Aorta (tissue), 5 donors: ENCODE measurements around the gene TTLL8. TPM values are rescaled to one million over a fixed set of nuclear protein-coding genes. Genes with fewer than 3 reads are reported as not detected.

Source experiments
- ATAC-seq: fragments of 200-7000 bp; cut with Tn5 transposase; one replicate; pipeline ENCODE4 v1.9.1; 2022; ENCODE audit warnings: moderate library complexity; ENCODE audit not compliant: low FRiP score
- DNase-seq, 2 donors: peaks; one replicate each; pipeline ENCODE4 v3.0.0-alpha.2; 2020
- H3K27ac ChIP-seq, 2 donors: one replicate each; pipeline ENCODE4 v1.5.1; 2013; ENCODE audit warnings: low read length in 2 of 2, mild to moderate bottlenecking in 2 of 2, moderate library complexity in 2 of 2, control low read depth in 1 of 2, inconsistent platforms in 1 of 2, low read depth in 1 of 2
- H3K27me3 ChIP-seq, 2 donors: one replicate each; pipeline ENCODE4 v1.6.1; 2013; ENCODE audit warnings: control low read depth in 1 of 2, low read length in 1 of 2, mild to moderate bottlenecking in 1 of 2, moderate library complexity in 1 of 2; ENCODE audit not compliant: insufficient read depth in 2 of 2, control insufficient read depth in 1 of 2
- H3K36me3 ChIP-seq, 2 donors: one replicate each; pipeline ENCODE4 v1.6.1; 2013; ENCODE audit warnings: control low read depth in 1 of 2, low read length in 1 of 2, mild to moderate bottlenecking in 1 of 2; ENCODE audit not compliant: insufficient read depth in 2 of 2, control insufficient read depth in 1 of 2
- H3K4me1 ChIP-seq, 2 donors: one replicate each; pipeline ENCODE4 v1.6.1; 2013; ENCODE audit warnings: low read length in 2 of 2, control low read depth in 1 of 2, mild to moderate bottlenecking in 1 of 2, moderate library complexity in 1 of 2; ENCODE audit not compliant: insufficient read depth in 2 of 2, control insufficient read depth in 1 of 2
- H3K4me3 ChIP-seq, 2 donors: one replicate each; pipeline ENCODE4 v1.5.1; 2013; ENCODE audit warnings: low read length in 2 of 2, control low read depth in 1 of 2, mild to moderate bottlenecking in 1 of 2
- H3K9me3 ChIP-seq: one replicate; pipeline ENCODE4 v1.6.1; 2013; ENCODE audit warnings: mild to moderate bottlenecking, low read length; ENCODE audit not compliant: control insufficient read depth
- WGBS, 2 donors: extraction: QIAGEN DNeasy Blood & Tissue Kit; methylation state at CpG; one replicate each; pipeline ENCODE4 v1.1.7; 2013; 5-methylcytosine and 5-hydroxymethylcytosine counted together
- intact Hi-C, 2 donors: fragments of 100-400 bp; cut with DNase I; formaldehyde crosslinking; loops; one replicate each; pipeline versions ENCODE4 v1.14.2 to v1.15.0; 2022
- polyA plus RNA-seq, 2 donors: library from polyadenylated mRNA; stranded (reverse); fragments of 200-250 nt; gene quantifications; one replicate each; pipeline ENCODE4 v1.2.3, GENCODE V29; 2013
- total RNA-seq, 2 donors: library from RNA; stranded (reverse); fragmentation: NEBNext Ultra II Directional; extraction: Animal tissue kit (Norgen Biotek cat#: 25700); gene quantifications; one replicate each; pipeline ENCODE4 v1.2.1, GENCODE V29; 2021
- donor health status: healthy with polysubstance abuse.
- donor health status: Bipolar disorder and iron deficiency.
- donor health status: DM: no; HTN: no; CAD: no.
- donor health status: DM: no; HTN: no; CAD: no.
- donor health status: DM: yes; HTN: yes; CAD: no.

The TTLL8 gene
- total and polyA plus RNA-seq, 4 donors: not detected

GRCh38 chr22:50061141-50061823, 3.2 kb upstream of the TTLL8 start:
- Histone ChIP-seq H3K27me3 (no peaks in the 10 kb centered on the region), H3K9me3 (no peaks in the 10 kb centered on the region), H3K36me3 (no peaks in the 10 kb centered on the region), H3K4me3 (no peak overlapping the region), H3K27ac (no peak overlapping the region), H3K4me1 (no peaks in the 10 kb centered on the region)
- intact Hi-C loops: no loop called here
- DNase-seq (no peak), ATAC-seq (no peak)
- 91 to 93% methylated on average over 27 of the region's 27 CpGs for WGBS, 2 donors

DNA sequence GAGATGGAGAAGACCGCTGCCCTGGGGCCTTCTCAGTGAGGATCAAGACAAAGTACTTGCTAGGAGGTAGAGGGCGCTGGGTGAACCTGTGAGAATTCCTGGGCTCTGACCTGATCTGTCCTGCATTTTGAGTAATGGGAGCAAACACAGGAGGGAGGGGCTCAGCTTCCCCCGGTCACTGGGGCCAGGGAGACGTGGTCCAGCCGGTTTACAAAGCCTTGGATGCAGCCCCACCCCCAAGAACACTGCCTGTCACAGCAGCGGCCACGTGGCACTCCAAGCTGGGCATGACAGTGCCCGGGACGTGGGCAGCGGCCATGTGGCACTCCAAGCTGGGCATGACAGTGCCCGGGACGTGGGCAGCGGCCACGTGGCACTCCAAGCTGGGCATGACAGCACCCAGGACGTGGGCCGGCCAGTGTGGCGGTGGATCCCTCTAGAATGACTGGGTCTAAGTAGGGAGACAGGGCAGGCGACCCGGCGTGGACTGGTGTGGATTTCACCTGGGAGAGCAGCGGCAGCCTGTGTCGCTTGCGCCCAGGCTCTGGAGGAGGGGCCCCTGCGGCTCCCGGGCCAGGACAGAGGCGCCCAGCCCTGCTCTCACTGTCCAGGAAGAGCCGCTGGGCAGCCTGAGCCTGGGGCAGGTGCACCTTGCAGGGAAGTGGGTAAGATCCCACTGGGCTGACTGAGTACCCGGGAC, 2.5 kb upstream of the TTLL8 start:
- Histone ChIP-seq H3K9me3 (no peaks in the 10 kb centered on the region), H3K4me3 (no peak overlapping the region), H3K27ac (no peak overlapping the region), H3K36me3 (no peaks in the 10 kb centered on the region), H3K4me1 (no peaks in the 10 kb centered on the region), H3K27me3 (no peaks in the 10 kb centered on the region)
- 90 to 92% methylated on average over 28 of the region's 28 CpGs for WGBS, 2 donors
- DNase-seq (no peak), ATAC-seq (no peak)
- intact Hi-C loops: no loop called here

- intact Hi-C loops: no loop called here
- ATAC-seq (no peak), DNase-seq (no peak)
- Histone ChIP-seq H3K36me3 (no peaks in the 10 kb centered on the region), H3K9me3 (no peaks in the 10 kb centered on the region), H3K27ac (no peak overlapping the region), H3K4me1 (no peaks in the 10 kb centered on the region), H3K4me3 (no peak overlapping the region), H3K27me3 (no peaks in the 10 kb centered on the region)
- WGBS, 2 donors: 92 to 95% methylated on average over 7 of the region's 7 CpGs
These were observed 1.8 kb upstream of the TTLL8 start for GRCh38 chr22:50059881-50060262.

GRCh38 chr22:50058906-50059880, 1.1 kb upstream of the TTLL8 start:
- 2 to 4% methylated on average over 26 to 31 of the region's 31 CpGs for WGBS, 2 donors
- no peak for DNase-seq

GRCh38 chr22:50057278-50058060, 629 bp downstream of the TTLL8 start:
- Histone ChIP-seq H3K27ac (no peak overlapping the region), H3K27me3 (no peaks in the 10 kb centered on the region), H3K9me3 (peaks cover 3% of the 10 kb centered on the region), H3K4me1 (no peaks in the 10 kb centered on the region), H3K36me3 (no peaks in the 10 kb centered on the region), H3K4me3 (no peak overlapping the region)
- intact Hi-C loops: no loop called here
- DNase-seq (no peak), ATAC-seq (no peak)
- WGBS, 2 donors: 94% methylated on average over 14 of the region's 14 CpGs

More at GRCh38 chr22:50058906-50059880, 1.1 kb upstream of the TTLL8 start:
- no peak overlapping the region for H3K27ac ChIP-seq
- H3K36me3 ChIP-seq: no peaks in the 10 kb centered on the region
- ATAC-seq: no peak
- intact Hi-C loops: no loop called here
- H3K4me1 ChIP-seq: no peaks in the 10 kb centered on the region
- no peaks in the 10 kb centered on the region for H3K27me3 ChIP-seq
- no peaks in the 10 kb centered on the region for H3K9me3 ChIP-seq
- H3K4me3 ChIP-seq: no peak overlapping the region

DNA sequence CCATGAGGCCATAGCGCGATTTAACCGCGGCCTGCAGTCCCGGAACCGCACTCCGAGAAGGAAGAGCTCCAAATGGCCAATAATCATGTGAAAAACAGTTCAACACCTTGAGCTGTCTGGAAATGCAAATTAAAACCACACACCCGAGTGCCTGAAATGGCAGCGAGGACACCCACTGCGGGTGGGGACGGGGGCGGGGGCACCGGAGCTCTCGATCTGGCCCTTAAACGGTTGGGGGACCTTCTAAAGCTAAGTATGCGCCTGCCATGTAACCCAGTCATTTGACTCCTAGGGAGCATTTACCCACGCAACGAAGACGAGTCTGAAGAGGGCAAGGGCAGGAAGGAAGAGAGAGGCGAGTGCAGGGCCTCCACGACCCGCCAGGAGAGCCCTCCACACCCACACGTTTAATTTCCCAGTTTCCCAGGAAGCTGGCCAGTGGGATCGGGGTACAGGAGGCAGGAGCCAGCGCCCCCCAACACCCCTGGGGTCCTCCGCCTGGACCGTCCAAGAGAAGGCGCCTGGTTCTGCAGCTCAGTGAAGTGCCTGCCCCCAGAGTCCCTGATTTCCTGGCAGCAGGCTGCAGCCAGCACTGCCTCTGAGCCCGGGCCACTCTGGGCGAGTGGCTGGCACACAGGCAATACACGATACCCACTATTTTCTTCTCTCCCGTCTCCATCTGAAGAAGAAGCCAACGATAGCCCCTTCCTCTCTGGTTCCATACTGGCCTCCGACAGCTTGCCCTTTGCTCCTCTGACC, 1.7 kb downstream of the TTLL8 start:
- no peak for ATAC-seq
- Histone ChIP-seq H3K4me3 (no peak overlapping the region), H3K27ac (no peak overlapping the region), H3K9me3 (peaks cover 3% of the 10 kb centered on the region), H3K36me3 (no peaks in the 10 kb centered on the region), H3K27me3 (no peaks in the 10 kb centered on the region), H3K4me1 (no peaks in the 10 kb centered on the region)
- intact Hi-C loops: no loop called here
- no peak for DNase-seq
- WGBS, 2 donors: 84 to 88% methylated on average over 34 of the region's 34 CpGs

DNA sequence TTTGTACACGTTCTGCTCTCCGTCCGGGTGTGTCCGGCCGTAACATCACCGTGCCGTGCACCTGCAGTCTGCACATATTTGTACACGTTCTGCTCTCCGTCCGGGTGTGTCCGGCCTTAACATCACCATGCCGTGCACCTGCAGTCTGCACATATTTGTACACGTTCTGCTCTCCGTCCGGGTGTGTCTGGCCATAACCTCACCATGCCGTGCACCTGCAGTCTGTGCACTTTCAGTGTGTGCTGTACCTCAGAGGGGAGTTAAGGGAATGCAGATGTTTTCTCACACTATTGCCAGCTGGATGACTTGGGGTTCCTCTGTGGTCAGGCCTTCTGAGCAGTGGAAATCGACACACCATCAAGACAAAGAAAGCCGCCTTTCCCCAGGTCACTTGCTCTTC, 4.2 kb downstream of the TTLL8 start:
- 95% methylated on average over 18 of the region's 18 CpGs for WGBS, 2 donors
- H3K36me3 ChIP-seq: no peaks in the 10 kb centered on the region
- intact Hi-C loops: no loop called here
- H3K4me1 ChIP-seq: no peaks in the 10 kb centered on the region
- H3K4me3 ChIP-seq: no peak overlapping the region
- peaks cover 3% of the 10 kb centered on the region for H3K9me3 ChIP-seq
- ATAC-seq (no peak), DNase-seq (peak in 1 of 2 donors; percentile 44)
- H3K27ac ChIP-seq: no peak overlapping the region
- no peaks in the 10 kb centered on the region for H3K27me3 ChIP-seq
